ENCODE data around the gene EXOSC10.
"Not testable (repeated sequence)": the region's sequence is repeated elsewhere in the genome, so short reads cannot be mapped to it uniquely, and the experiment has no call there.

The EXOSC10 gene

DNA sequence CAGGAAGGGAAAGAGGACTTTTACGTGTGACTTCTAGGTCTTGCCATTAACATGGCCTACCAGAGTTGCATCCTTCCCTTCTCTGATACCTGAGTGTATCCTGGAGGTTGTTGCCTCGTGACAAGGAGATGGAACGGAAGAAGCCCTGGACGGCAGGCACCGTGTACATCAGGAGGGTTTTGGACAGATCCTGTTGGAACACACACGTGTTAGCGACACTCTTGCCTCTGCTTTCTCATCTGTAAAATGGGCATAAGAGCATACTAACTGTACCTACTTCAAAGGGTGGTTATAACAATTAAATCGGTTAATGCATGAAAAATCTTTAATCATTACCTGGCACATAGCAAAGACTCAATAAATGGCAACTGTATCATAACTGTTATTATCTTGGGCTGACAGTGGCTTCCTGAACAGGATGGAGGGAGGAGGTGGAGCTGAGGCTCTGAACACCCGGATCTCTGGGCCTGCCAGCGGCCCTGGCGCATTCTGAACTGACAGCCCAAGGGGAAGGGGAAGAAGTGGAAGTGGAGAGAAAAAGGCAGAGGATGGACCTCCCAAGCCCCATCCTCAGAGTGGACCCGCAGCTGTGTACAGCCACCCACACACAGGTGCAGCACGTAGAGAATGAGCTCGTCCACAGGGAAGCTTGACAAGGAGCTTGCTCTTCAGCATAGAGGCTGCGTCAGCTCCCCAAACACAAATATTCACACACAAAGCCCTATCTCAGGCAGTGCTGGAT, 30.2 kb upstream of the EXOSC10 start:
- H3K36me3 Mint-ChIP-seq = peaks cover 98% of the 10 kb centered on the region

DNA sequence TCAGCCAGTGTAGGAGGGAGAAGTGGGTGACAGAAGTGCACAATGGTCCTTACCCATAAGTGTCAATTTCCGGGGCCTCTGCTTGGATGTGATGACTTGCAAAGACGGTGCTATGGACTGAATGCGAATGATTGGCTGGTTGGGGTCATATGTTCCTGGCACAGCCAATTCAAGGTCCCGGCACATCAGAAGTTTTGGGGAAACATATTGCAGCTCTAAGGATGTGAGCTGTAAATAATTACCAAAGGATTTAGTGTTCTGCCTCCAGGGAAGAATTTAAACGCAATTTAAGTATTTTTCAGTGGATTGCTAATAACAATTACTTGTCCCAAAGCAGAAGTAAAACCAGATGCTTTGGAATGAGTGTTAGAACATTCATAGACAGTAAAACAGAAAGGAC, 26.9 kb upstream of the EXOSC10 start:
- no peak for ATAC-seq
- no peak for DNase-seq (ENCODE audit: low spot score in 2 of 2)
- no peak overlapping the region for H3K4me3 Mint-ChIP-seq
- H3K27ac Mint-ChIP-seq = peak overlapping the region; percentile 10
- peaks cover 99% of the 10 kb centered on the region for H3K36me3 Mint-ChIP-seq
- H3K9me3 Mint-ChIP-seq = no peaks in the 10 kb centered on the region
- H3K4me1 Mint-ChIP-seq = peaks cover 12% of the 10 kb centered on the region

More for the DNA sequence above, 30.2 kb upstream of the EXOSC10 start:
- peak overlapping the region; percentile 10 for H3K27ac Mint-ChIP-seq
- H3K4me3 Mint-ChIP-seq = no peak overlapping the region
- no peaks in the 10 kb centered on the region for H3K9me3 Mint-ChIP-seq
- DNase-seq (ENCODE audit: low spot score in 2 of 2) (no peak), ATAC-seq (no peak)
- peaks cover 12% of the 10 kb centered on the region for H3K4me1 Mint-ChIP-seq

DNA sequence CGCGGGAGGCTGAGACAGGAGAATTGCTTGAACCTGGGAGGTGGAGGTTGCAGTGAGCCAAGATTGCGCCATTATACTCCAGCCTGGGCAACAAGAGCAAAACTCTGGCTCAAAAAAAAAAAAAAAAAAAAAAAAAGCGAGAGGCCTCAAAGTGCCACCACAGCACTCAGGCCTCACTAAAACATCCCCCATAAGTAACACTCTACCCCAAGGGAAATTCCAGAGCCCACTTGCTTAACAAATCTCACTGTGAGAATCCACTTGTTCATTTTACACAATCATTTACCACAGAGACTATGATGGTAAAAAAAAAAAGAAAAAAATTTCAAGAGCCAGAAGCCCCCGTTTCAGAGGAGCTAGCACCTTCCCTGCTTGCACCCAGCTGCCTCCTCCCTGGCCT, 26.3 kb upstream of the EXOSC10 start:
- H3K9me3 Mint-ChIP-seq = no peaks in the 10 kb centered on the region
- H3K27ac Mint-ChIP-seq = peak overlapping the region; percentile 58
- DNase-seq (ENCODE audit: low spot score in 2 of 2) (no peak), ATAC-seq (peak; percentile 57)
- H3K36me3 Mint-ChIP-seq = peaks cover 100% of the 10 kb centered on the region
- H3K4me1 Mint-ChIP-seq = peaks cover 12% of the 10 kb centered on the region
- no peak overlapping the region for H3K4me3 Mint-ChIP-seq

GRCh38 chr1:11124965-11125364, 25.3 kb upstream of the EXOSC10 start:
- H3K36me3 Mint-ChIP-seq = peaks cover 100% of the 10 kb centered on the region
- H3K27ac Mint-ChIP-seq = peak overlapping the region; percentile 58
- H3K4me1 Mint-ChIP-seq = peaks cover 12% of the 10 kb centered on the region
- H3K9me3 Mint-ChIP-seq = no peaks in the 10 kb centered on the region
- peak; percentile 57 for ATAC-seq
- H3K4me3 Mint-ChIP-seq = no peak overlapping the region
- DNase-seq (ENCODE audit: low spot score in 2 of 2) = no peak

- no peak overlapping the region for H3K27ac Mint-ChIP-seq
- no peak overlapping the region for H3K4me3 Mint-ChIP-seq
- no peaks in the 10 kb centered on the region for H3K9me3 Mint-ChIP-seq
- ATAC-seq (no peak), DNase-seq (ENCODE audit: low spot score in 2 of 2) (no peak)
- H3K36me3 Mint-ChIP-seq = peaks cover 94% of the 10 kb centered on the region
- H3K4me1 Mint-ChIP-seq = no peaks in the 10 kb centered on the region
These were observed 16.6 kb upstream of the EXOSC10 start for GRCh38 chr1:11116318-11116717.

- H3K4me3 Mint-ChIP-seq = no peak overlapping the region
These were observed 15.3 kb upstream of the EXOSC10 start for GRCh38 chr1:11114966-11115365.

GRCh38 chr1:11109047-11109760, 9.5 kb upstream of the EXOSC10 start:
- Mint-ChIP-seq H3K27ac (no peak overlapping the region), H3K36me3 (peaks cover 87% of the 10 kb centered on the region)
- no peak for ATAC-seq

More at GRCh38 chr1:11114966-11115365, 15.3 kb upstream of the EXOSC10 start:
- Mint-ChIP-seq H3K27ac (peak overlapping the region; percentile 26), H3K9me3 (no peaks in the 10 kb centered on the region), H3K4me1 (no peaks in the 10 kb centered on the region), H3K36me3 (peaks cover 94% of the 10 kb centered on the region)
- ATAC-seq = no peak
- DNase-seq (ENCODE audit: low spot score in 2 of 2) = no peak

DNA sequence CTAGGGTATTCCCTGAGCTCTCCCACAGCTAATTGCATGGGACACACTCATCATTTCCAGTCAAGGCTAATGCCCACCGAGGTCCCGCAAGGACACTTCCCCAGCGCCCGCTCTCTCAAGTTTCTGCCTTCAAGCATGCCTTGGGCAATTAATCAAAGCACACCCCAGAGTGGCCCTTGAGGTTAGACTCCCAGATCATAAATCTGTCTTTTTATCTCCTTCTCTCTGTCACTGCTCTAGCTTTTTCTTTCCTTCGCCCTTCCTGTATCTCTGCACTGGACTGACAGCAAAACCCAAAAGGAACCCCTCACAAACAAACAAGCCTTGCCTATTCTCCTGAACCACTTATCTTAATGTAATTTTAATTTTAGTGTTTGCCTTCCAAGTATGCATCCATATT, 7.9 kb upstream of the EXOSC10 start:
- Mint-ChIP-seq H3K36me3 (peaks cover 77% of the 10 kb centered on the region), H3K9me3 (no peaks in the 10 kb centered on the region), H3K27ac (no peak overlapping the region), H3K4me1 (no peaks in the 10 kb centered on the region), H3K4me3 (no peak overlapping the region)
- DNase-seq (ENCODE audit: low spot score in 2 of 2) = no peak
- no peak for ATAC-seq

More at GRCh38 chr1:11109047-11109760, 9.5 kb upstream of the EXOSC10 start:
- no peak for DNase-seq (ENCODE audit: low spot score in 2 of 2)
- no peaks in the 10 kb centered on the region for H3K4me1 Mint-ChIP-seq
- H3K4me3 Mint-ChIP-seq = no peak overlapping the region
- H3K9me3 Mint-ChIP-seq = no peaks in the 10 kb centered on the region

GRCh38 chr1:11105586-11105985, 5.9 kb upstream of the EXOSC10 start:
- Mint-ChIP-seq H3K27ac (no peak overlapping the region), H3K36me3 (peaks cover 57% of the 10 kb centered on the region), H3K9me3 (no peaks in the 10 kb centered on the region), H3K4me1 (peaks cover 7% of the 10 kb centered on the region), H3K4me3 (no peak overlapping the region)
- no peak for DNase-seq (ENCODE audit: low spot score in 2 of 2)
- no peak for ATAC-seq

DNA sequence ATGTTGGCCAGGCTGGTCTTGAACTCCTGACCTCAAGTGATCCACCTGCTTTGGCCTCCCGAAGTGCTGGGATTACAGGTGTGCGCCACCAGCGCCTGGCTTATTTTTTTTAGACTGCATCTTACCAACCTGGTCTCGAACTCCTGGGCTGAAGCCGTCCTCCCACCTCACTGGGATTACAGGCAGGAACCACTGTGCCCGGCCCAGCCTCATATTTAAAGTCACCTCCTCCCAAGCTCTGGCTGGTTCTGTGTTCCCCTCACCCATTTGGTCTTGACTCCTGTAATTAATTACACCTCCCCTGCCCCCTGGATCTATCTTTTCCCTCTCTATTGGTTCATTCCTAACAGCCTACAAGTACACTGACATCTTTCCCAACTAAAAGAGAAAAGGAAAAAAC, 1.7 kb upstream of the EXOSC10 start:
- H3K27ac Mint-ChIP-seq = peak overlapping the region; percentile 75
- H3K4me1 Mint-ChIP-seq = peaks cover 15% of the 10 kb centered on the region
- ATAC-seq (no peak), DNase-seq (ENCODE audit: low spot score in 2 of 2) (no peak)
- peaks cover 49% of the 10 kb centered on the region for H3K36me3 Mint-ChIP-seq
- H3K4me3 Mint-ChIP-seq = peak overlapping the region; percentile 5
- H3K9me3 Mint-ChIP-seq = no peaks in the 10 kb centered on the region

DNA sequence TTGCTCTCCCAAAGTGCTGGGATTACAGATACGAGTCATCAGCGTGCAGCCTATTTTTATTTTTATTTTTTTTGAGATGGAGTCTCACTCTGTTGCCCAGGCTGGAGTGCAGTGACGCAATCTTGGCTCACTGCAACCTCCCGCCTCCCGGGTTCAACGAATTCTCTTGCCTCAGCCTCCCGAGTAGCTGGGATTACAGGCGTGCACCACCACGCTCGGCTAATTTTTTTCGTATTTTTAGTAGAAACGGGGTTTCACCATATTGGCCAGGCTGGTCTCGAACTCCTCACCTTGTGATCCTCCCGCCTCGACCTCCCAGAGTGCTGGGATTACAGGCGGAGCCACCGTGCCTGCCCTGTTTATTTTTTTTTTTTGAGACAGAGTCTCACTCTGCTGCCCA, 1.1 kb upstream of the EXOSC10 start:
- ATAC-seq; DNase-seq (ENCODE audit: low spot score in 2 of 2); H3K9me3 Mint-ChIP-seq; H3K27ac Mint-ChIP-seq: not testable (repeated sequence)
- Mint-ChIP-seq H3K4me3 (peak overlapping the region; percentile 94), H3K4me1 (peaks cover 15% of the 10 kb centered on the region), H3K36me3 (peaks cover 49% of the 10 kb centered on the region)

DNA sequence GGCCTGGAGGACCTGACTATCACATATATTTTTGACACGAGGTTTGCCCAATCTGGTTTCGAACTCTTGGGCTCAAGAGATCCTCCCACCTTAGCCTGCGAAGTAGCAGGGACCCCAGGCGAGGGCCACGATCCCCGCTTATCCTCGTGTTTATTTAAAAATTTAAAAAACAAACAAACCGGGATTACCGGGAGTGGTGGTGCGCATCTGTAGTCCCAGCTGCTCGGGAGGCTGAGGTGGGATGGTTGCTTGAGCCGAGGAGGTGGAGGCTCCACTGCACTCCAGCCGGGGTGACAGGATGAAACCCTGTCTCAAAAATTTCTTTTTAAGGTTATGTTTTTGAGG, 452 bp upstream of the EXOSC10 start:
- Mint-ChIP-seq H3K9me3 (no peaks in the 10 kb centered on the region), H3K4me3 (peak overlapping the region; percentile 94), H3K4me1 (peaks cover 15% of the 10 kb centered on the region), H3K36me3 (peaks cover 51% of the 10 kb centered on the region), H3K27ac (peak overlapping the region; percentile 97)
- DNase-seq (ENCODE audit: low spot score in 2 of 2) = no peak
- ATAC-seq = no peak

- DNase-seq (ENCODE audit: low spot score in 2 of 2) = no peak
- peak overlapping the region; percentile 94 for H3K4me3 Mint-ChIP-seq
- H3K9me3 Mint-ChIP-seq = no peaks in the 10 kb centered on the region
- ATAC-seq = no peak
- H3K4me1 Mint-ChIP-seq = peaks cover 15% of the 10 kb centered on the region
- H3K27ac Mint-ChIP-seq = peak overlapping the region; percentile 97
- H3K36me3 Mint-ChIP-seq = peaks cover 63% of the 10 kb centered on the region
These were observed 749 bp downstream of the EXOSC10 start for GRCh38 chr1:11098931-11099309.

DNA sequence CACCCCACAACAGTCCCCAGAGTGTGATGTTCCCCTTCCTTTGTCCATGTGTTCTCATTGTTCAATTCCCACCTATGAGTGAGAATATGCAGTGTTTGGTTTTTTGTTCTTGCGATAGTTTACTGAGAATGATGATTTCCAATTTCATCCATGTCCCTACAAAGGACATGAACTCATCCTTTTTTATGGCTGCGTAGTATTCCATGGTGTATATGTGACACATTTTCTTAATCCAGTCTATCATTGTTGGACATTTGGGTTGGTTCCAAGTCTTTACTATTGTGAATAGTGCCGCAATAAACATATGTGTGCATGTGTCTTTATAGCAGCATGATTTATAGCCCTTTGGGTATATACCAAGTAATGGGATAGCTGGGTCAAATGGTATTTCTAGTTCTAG, 15.9 kb downstream of the EXOSC10 start:
- DNase-seq (ENCODE audit: low spot score in 2 of 2); H3K9me3 Mint-ChIP-seq; H3K4me1 Mint-ChIP-seq; H3K4me3 Mint-ChIP-seq; H3K27ac Mint-ChIP-seq; ATAC-seq: not testable (repeated sequence)
- peaks cover 81% of the 10 kb centered on the region for H3K36me3 Mint-ChIP-seq

GRCh38 chr1:11080931-11081330, 18.7 kb downstream of the EXOSC10 start:
- Mint-ChIP-seq H3K9me3 (no peaks in the 10 kb centered on the region), H3K27ac (no peak overlapping the region), H3K36me3 (peaks cover 81% of the 10 kb centered on the region), H3K4me3 (no peak overlapping the region), H3K4me1 (no peaks in the 10 kb centered on the region)
- ATAC-seq = no peak
- no peak for DNase-seq (ENCODE audit: low spot score in 2 of 2)

- Mint-ChIP-seq H3K9me3 (no peaks in the 10 kb centered on the region), H3K4me3 (no peak overlapping the region), H3K4me1 (no peaks in the 10 kb centered on the region), H3K36me3 (peaks cover 99% of the 10 kb centered on the region), H3K27ac (peak overlapping the region; percentile 3)
- DNase-seq (ENCODE audit: low spot score in 2 of 2) (no peak), ATAC-seq (no peak)
These were observed 21.0 kb downstream of the EXOSC10 start for GRCh38 chr1:11078631-11079030.
